Endothelial cell of umbilical vein (primary cell): ENCODE data around the gene AGMO. TPM values are rescaled to one million over a fixed set of nuclear protein-coding genes. Genes with fewer than 3 reads are reported as not detected.

Experiments used
- BruUV-seq: library from RNA; stranded (reverse); fragments of 400-500 nt; replicated peaks from 2 replicates; lab custom pipeline; 2021; lab: Mats Ljungman, UMichigan
- CTCF ChIA-PET: fragments of 300-600, 350-600 bp; sonication (Branson Sonifier 250); formaldehyde crosslinking; loops from one replicate; lab custom pipeline; 2021; ENCODE audit warnings: antibody characterized with exemption, inconsistent platforms; lab: Charles Lee
- POLR2A ChIA-PET: fragments of 300-600, 350-600 bp; sonication (Branson Sonifier 250); formaldehyde crosslinking; loops from one replicate; lab custom pipeline; 2021; ENCODE audit warnings: antibody characterized with exemption, inconsistent platforms; lab: Charles Lee
- DNase-seq: peaks from one replicate; pipeline ENCODE4 v3.0.0-alpha.2; 2011; ENCODE audit warnings: low read depth, low spot score
- FAIRE-seq: peaks from 2 replicates; lab custom pipeline; 2011; peaks lifted over from hg19 to GRCh38; lab: Jason Lieb, UNC
- H2AFZ ChIP-seq: 2 replicates; pipeline ENCODE4 v1.6.0; 2012; ENCODE audit warnings: low read depth, low read length, control low read depth, inconsistent platforms
- H3K27ac ChIP-seq: 2 replicates; pipeline ENCODE4 v1.5.1; 2011; ENCODE audit warnings: low read depth, mild to moderate bottlenecking, control low read depth, low read length, moderate library complexity; ENCODE audit not compliant: insufficient read depth
- H3K27me3 ChIP-seq, 2 experiments: 2 replicates each; pipeline versions ENCODE4 v1.6.0 to v1.6.1; 2011; ENCODE audit warnings: low read length in 2 of 2, mixed read lengths in 1 of 2; ENCODE audit not compliant: control insufficient read depth in 2 of 2, insufficient read depth in 2 of 2
- H3K36me3 ChIP-seq, 2 experiments: 2 replicates in 1 of 2; 3 replicates in 1 of 2; pipeline ENCODE4 v1.5.1; 2011; ENCODE audit warnings: low read length in 2 of 2, mild to moderate bottlenecking in 1 of 2, moderate library complexity in 1 of 2; ENCODE audit not compliant: control insufficient read depth in 2 of 2, insufficient read depth in 2 of 2; ENCODE audit errors: extremely low read depth in 1 of 2
- H3K4me1 ChIP-seq: 3 replicates; pipeline ENCODE4 v1.5.1; 2011; ENCODE audit warnings: mild to moderate bottlenecking, low read length; ENCODE audit not compliant: control insufficient read depth, insufficient read depth; ENCODE audit errors: extremely low read depth
- H3K4me2 ChIP-seq: 2 replicates; pipeline ENCODE4 v1.6.1; 2011; ENCODE audit warnings: low read length, control low read depth, mixed read lengths; ENCODE audit not compliant: insufficient read depth
- H3K4me3 ChIP-seq, 3 experiments: fragments of 200-600 bp in 1 of 3; sonication (generic), shearing (Covaris generic) in 1 of 3; replicated peaks in 1 of 3; 2 replicates each; pipeline ENCODE4 v1.5.1; 2011 to 2016; ENCODE audit warnings: control low read depth in 3 of 3, low read length in 3 of 3, mild to moderate bottlenecking in 2 of 3, inconsistent platforms in 1 of 3, low read depth in 1 of 3, moderate library complexity in 1 of 3; ENCODE audit not compliant: insufficient read depth in 1 of 3
- H3K79me2 ChIP-seq: 2 replicates; pipeline ENCODE4 v1.6.0; 2012; ENCODE audit warnings: low read length, inconsistent platforms; ENCODE audit not compliant: control insufficient read depth, insufficient read depth
- H3K9ac ChIP-seq: replicated peaks from 2 replicates; pipeline ENCODE3; 2011; ENCODE audit warnings: low read length, control low read depth; ENCODE audit not compliant: insufficient read depth; ENCODE audit errors: extremely low read depth
- H3K9me1 ChIP-seq: replicated peaks from 3 replicates; pipeline ENCODE4 v1.6.0; 2011; ENCODE audit warnings: mild to moderate bottlenecking, low read length; ENCODE audit not compliant: control insufficient read depth, insufficient read depth; ENCODE audit errors: extremely low read depth
- H3K9me3 ChIP-seq: replicated peaks from 2 replicates; pipeline ENCODE4 v1.5.1; 2012; ENCODE audit warnings: low read length, inconsistent platforms; ENCODE audit not compliant: control insufficient read depth, insufficient read depth
- H4K20me1 ChIP-seq: replicated peaks from 2 replicates; pipeline ENCODE3; 2011; ENCODE audit warnings: mild to moderate bottlenecking, low read length; ENCODE audit not compliant: control insufficient read depth, insufficient read depth; ENCODE audit errors: extremely low read depth
- EZH2 ChIP-seq: IDR thresholded peaks from 2 replicates; pipeline ENCODE4 v1.6.1; 2012; ENCODE audit warnings: borderline replicate concordance, low read depth, mild to moderate bottlenecking, moderate library complexity, low read length, inconsistent platforms; ENCODE audit not compliant: severe bottlenecking
- FOS ChIP-seq: IDR thresholded peaks from 2 replicates; pipeline ENCODE4 v1.6.1; 2011; ENCODE audit warnings: mild to moderate bottlenecking, low read length, moderate library complexity, borderline replicate concordance; ENCODE audit not compliant: insufficient read depth
- GATA2 ChIP-seq: IDR thresholded peaks from 2 replicates; pipeline ENCODE4 v1.7.0; 2011; ENCODE audit warnings: low read depth, mild to moderate bottlenecking, moderate library complexity, mixed read lengths, low read length; ENCODE audit not compliant: insufficient read length, insufficient read depth
- JUN ChIP-seq: IDR thresholded peaks from 2 replicates; pipeline ENCODE4 v1.6.1; 2011; ENCODE audit warnings: borderline replicate concordance, low read depth; ENCODE audit not compliant: insufficient read length, insufficient read depth
- MYC ChIP-seq: IDR thresholded peaks from one replicate; pipeline ENCODE4 v1.6.1; 2011; ENCODE audit warnings: mild to moderate bottlenecking, low read depth, low read length
- POLR2A ChIP-seq: IDR thresholded peaks from 2 replicates; pipeline ENCODE4 v1.6.1; 2012; ENCODE audit warnings: low read depth, mild to moderate bottlenecking, control low read depth, low read length
- POLR2AphosphoS5 ChIP-seq: IDR thresholded peaks from 2 replicates; pipeline ENCODE4 v1.6.1; 2012; ENCODE audit warnings: low read depth, mild to moderate bottlenecking, control low read depth, low read length, moderate library complexity; ENCODE audit not compliant: insufficient read depth
- dilution Hi-C: fragments of 300-500 bp; cut with MboI; formaldehyde crosslinking; loops from one replicate; pipeline ENCODE4 v1.15.0; 2019; ENCODE audit warnings: low sequenced_read_pairs; ENCODE audit not compliant: extremely low pct_ligation_motif_present
- intact Hi-C: fragments of 100-400 bp; cut with micrococcal nuclease; formaldehyde crosslinking; loops from one replicate; pipeline ENCODE4 v1.10.0; 2022
- polyA plus RNA-seq, 4 experiments: library from polyadenylated mRNA; depleted of rRNA in 3 of 4; stranded (reverse) in 3 of 4; unstranded in 1 of 4; fragments of >200 nt; gene quantifications; 2 replicates each; pipeline versions ENCODE4 v1.2.1 to v1.2.3, GENCODE V29; 2011 to 2012; ENCODE audit warnings: missing spikeins in 1 of 4
- total RNA-seq: library from RNA; stranded (reverse); gene quantifications from 2 replicates; pipeline ENCODE4 v1.2.3, GENCODE V29; 2021
- TF ChIP-seq, protein P1 (sequence below): IDR thresholded peaks from 2 replicates; pipeline ENCODE4 v1.6.1; 2011; ENCODE audit not compliant: insufficient read depth, insufficient read length
- TF ChIP-seq, protein P2 (sequence below), 2 donors: IDR thresholded peaks; 1 replicate in 1 of 2; 2 replicates in 1 of 2; pipeline ENCODE4 v1.5.1; 2011; ENCODE audit warnings: low read length in 2 of 2, mild to moderate bottlenecking in 2 of 2, moderate library complexity in 2 of 2, control low read depth in 1 of 2, inconsistent platforms in 1 of 2, low read depth in 1 of 2; ENCODE audit not compliant: insufficient read depth in 1 of 2; ENCODE audit errors: extremely low read depth in 1 of 2

Gene AGMO
- total and polyA plus RNA-seq, 2 donors (not counting 3 experiments of a cell fraction or from before 2014, with no cell fraction given) = 0.23 to 0.40 TPM

DNA sequence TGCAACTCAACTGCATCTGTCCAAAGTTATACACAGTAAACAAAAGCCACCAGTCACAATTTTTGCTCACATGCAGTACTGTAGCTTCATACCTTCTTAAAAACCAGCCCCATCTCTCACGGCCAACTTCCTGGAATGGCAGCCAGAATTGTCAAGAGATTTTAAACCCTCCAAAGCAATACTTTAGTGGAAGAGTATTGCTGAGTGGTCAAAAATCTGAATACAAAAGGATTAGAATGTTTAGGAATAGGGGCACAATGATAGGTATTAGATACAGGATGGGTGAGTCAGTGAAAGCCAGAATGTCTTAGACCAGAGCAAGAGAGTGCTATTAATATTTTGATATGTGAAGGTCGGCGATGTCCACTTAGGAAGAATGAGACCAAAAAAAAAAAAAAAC, 193.9 kb downstream of the AGMO start:
- no TSS peak for BruUV-seq
- Histone ChIP-seq H3K4me1 (no peaks in the 10 kb centered on the region), H3K9me1 (no peaks in the 10 kb centered on the region), H3K9ac (no peak overlapping the region), H3K27ac (no peak overlapping the region), H3K36me3 (no peaks in the 10 kb centered on the region), H3K9me3 (no peaks in the 10 kb centered on the region), H3K4me3 (no peak overlapping the region), H4K20me1 (no peaks in the 10 kb centered on the region), H3K79me2 (no peaks in the 10 kb centered on the region), H3K27me3 (no peaks in the 10 kb centered on the region), H3K4me2 (no peak overlapping the region), H2AFZ (no peak overlapping the region)
- ChIA-PET CTCF (no interaction called here), POLR2A (no interaction called here)
- FAIRE-seq (no peak), DNase-seq (no peak)
- TF ChIP-seq JUN (no peak), POLR2A (no peak), FOS (no peak), EZH2 (no peak), POLR2AphosphoS5 (no peak), GATA2 (no peak), MYC (no peak)
- TF ChIP-seq, protein P1, sequence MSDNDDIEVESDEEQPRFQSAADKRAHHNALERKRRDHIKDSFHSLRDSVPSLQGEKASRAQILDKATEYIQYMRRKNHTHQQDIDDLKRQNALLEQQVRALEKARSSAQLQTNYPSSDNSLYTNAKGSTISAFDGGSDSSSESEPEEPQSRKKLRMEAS = no peak
- TF ChIP-seq, protein P2, sequence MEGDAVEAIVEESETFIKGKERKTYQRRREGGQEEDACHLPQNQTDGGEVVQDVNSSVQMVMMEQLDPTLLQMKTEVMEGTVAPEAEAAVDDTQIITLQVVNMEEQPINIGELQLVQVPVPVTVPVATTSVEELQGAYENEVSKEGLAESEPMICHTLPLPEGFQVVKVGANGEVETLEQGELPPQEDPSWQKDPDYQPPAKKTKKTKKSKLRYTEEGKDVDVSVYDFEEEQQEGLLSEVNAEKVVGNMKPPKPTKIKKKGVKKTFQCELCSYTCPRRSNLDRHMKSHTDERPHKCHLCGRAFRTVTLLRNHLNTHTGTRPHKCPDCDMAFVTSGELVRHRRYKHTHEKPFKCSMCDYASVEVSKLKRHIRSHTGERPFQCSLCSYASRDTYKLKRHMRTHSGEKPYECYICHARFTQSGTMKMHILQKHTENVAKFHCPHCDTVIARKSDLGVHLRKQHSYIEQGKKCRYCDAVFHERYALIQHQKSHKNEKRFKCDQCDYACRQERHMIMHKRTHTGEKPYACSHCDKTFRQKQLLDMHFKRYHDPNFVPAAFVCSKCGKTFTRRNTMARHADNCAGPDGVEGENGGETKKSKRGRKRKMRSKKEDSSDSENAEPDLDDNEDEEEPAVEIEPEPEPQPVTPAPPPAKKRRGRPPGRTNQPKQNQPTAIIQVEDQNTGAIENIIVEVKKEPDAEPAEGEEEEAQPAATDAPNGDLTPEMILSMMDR (IDR thresholded peaks at IDR 0.05; ENCODE audit: extremely low read depth in 1 of 2, insufficient read depth in 1 of 2, low read depth in 1 of 2, low read length in 2 of 2) = no peak
- intact Hi-C loops (no loop called here), dilution Hi-C loops (no loop called here)
